ENCODE data around the gene SLC25A21.
"Not testable (repeated sequence)": the region's sequence is repeated elsewhere in the genome, so short reads cannot be mapped to it uniquely, and the experiment has no call there.

- TF ChIP-seq POLR2A (IDR thresholded peaks at IDR 0.05) = not testable (repeated sequence)
- TF ChIP-seq, protein P1, sequence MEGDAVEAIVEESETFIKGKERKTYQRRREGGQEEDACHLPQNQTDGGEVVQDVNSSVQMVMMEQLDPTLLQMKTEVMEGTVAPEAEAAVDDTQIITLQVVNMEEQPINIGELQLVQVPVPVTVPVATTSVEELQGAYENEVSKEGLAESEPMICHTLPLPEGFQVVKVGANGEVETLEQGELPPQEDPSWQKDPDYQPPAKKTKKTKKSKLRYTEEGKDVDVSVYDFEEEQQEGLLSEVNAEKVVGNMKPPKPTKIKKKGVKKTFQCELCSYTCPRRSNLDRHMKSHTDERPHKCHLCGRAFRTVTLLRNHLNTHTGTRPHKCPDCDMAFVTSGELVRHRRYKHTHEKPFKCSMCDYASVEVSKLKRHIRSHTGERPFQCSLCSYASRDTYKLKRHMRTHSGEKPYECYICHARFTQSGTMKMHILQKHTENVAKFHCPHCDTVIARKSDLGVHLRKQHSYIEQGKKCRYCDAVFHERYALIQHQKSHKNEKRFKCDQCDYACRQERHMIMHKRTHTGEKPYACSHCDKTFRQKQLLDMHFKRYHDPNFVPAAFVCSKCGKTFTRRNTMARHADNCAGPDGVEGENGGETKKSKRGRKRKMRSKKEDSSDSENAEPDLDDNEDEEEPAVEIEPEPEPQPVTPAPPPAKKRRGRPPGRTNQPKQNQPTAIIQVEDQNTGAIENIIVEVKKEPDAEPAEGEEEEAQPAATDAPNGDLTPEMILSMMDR (IDR thresholded peaks at IDR 0.05) = not testable (repeated sequence)
These were observed 473.0 kb downstream of the SLC25A21 start for GRCh38 chr14:36699420-36699819.
